HepG2 (cell line): ENCODE measurements around the gene FAM168A. TPM values are rescaled to one million over a fixed set of nuclear protein-coding genes. Genes with fewer than 3 reads are reported as not detected.

Experiments
- ATAC-seq: fragments of 200-7000 bp; cut with Tn5 transposase; 3 replicates; pipeline ENCODE4 v1.9.1; 2020; ENCODE audit warnings: mild to moderate bottlenecking, moderate library complexity
- BruUV-seq: library from RNA; stranded (reverse); fragments of 400-500 nt; replicated peaks from 2 replicates; lab custom pipeline; 2021; lab: Mats Ljungman, UMichigan
- CTCF ChIA-PET: fragments of 300-600 bp; formaldehyde crosslinking; extraction: SDS; loops from one replicate; lab custom pipeline; 2021; ENCODE audit warnings: low total read pairs, inconsistent platforms, low intra/inter-chr PET ratio; lab: Yijun Ruan, JAX
- POLR2A ChIA-PET: fragments of 350-600 bp; sonication (Branson Sonifier 250); formaldehyde crosslinking; loops from one replicate; lab custom pipeline; 2020; ENCODE audit warnings: antibody characterized with exemption, inconsistent platforms; lab: Yijun Ruan, JAX
- DNase-seq: peaks from one replicate; pipeline ENCODE4 v3.0.0-alpha.2; 2015; ENCODE audit warnings: low spot score
- FAIRE-seq: peaks from 3 replicates; lab custom pipeline; 2011; peaks lifted over from hg19 to GRCh38; lab: Jason Lieb, UNC
- H2AFZ ChIP-seq: one replicate; pipeline ENCODE4 v1.6.1; 2011; ENCODE audit warnings: low read length, inconsistent platforms
- H3K27ac ChIP-seq: fragments of 300-600 bp; 3 replicates; pipeline ENCODE4 v1.8.0; 2011; ENCODE audit warnings: mixed run types, mild to moderate bottlenecking, mixed read lengths, low read length, inconsistent platforms; ENCODE audit not compliant: insufficient read depth; ENCODE audit errors: extremely low read length
- H3K27me3 ChIP-seq, 2 experiments: fragments of 200-600 bp in 1 of 2; 2 replicates in 1 of 2; 3 replicates in 1 of 2; pipeline versions ENCODE4 v1.6.0 to v1.8.0; 2011; ENCODE audit warnings: low read length in 2 of 2, mild to moderate bottlenecking in 2 of 2, moderate library complexity in 2 of 2, inconsistent platforms in 1 of 2; ENCODE audit not compliant: insufficient read depth in 2 of 2, control insufficient read depth in 1 of 2
- H3K36me3 ChIP-seq, 2 experiments: fragments of 200-600 bp in 1 of 2; replicated peaks in 1 of 2; 2 replicates in 1 of 2; 3 replicates in 1 of 2; pipeline versions ENCODE4 v1.5.1 to v1.8.0; 2011; ENCODE audit warnings: low read length in 2 of 2, inconsistent platforms in 1 of 2; ENCODE audit not compliant: insufficient read depth in 2 of 2, control insufficient read depth in 1 of 2
- H3K4me1 ChIP-seq: 2 replicates; pipeline ENCODE4 v1.5.1; 2012; ENCODE audit warnings: low read length, inconsistent platforms; ENCODE audit not compliant: insufficient read depth
- H3K4me2 ChIP-seq: 2 replicates; pipeline ENCODE4 v1.6.0; 2011; ENCODE audit warnings: low read depth, low read length, inconsistent platforms
- H3K4me3 ChIP-seq, 3 experiments: fragments of 200-600 bp in 1 of 3; sonication (generic), shearing (Covaris generic) in 1 of 3; replicated peaks in 1 of 3; 2 replicates each; pipeline ENCODE4 v1.5.1; 2011 to 2016; ENCODE audit warnings: low read length in 3 of 3, inconsistent platforms in 2 of 3, low read depth in 2 of 3, mild to moderate bottlenecking in 2 of 3, control low read depth in 1 of 3, mixed read lengths in 1 of 3; ENCODE audit not compliant: insufficient read depth in 1 of 3
- H3K79me2 ChIP-seq: one replicate; pipeline ENCODE4 v1.6.1; 2011; ENCODE audit warnings: low read length, inconsistent platforms; ENCODE audit not compliant: insufficient read depth
- H3K9ac ChIP-seq: 2 replicates; pipeline ENCODE4 v1.6.0; 2011; ENCODE audit warnings: mild to moderate bottlenecking, low read depth, low read length, inconsistent platforms; ENCODE audit not compliant: insufficient read depth
- H3K9me3 ChIP-seq: 2 replicates; pipeline ENCODE4 v1.5.1; 2012; ENCODE audit warnings: mild to moderate bottlenecking, low read length
- H4K20me1 ChIP-seq: 2 replicates; pipeline ENCODE4 v1.6.0; 2011; ENCODE audit warnings: inconsistent platforms, mild to moderate bottlenecking, low read length, moderate library complexity; ENCODE audit not compliant: insufficient read depth
- AHR ChIP-seq: IDR thresholded peaks from 2 replicates; pipeline ENCODE4 v1.6.1; 2018; ENCODE audit warnings: missing genetic modification reagents, missing compliant biosample characterization
- ATF7-NPFF ChIP-seq: sonication (generic); formaldehyde crosslinking; IDR thresholded peaks from 2 replicates; pipeline ENCODE4 v1.8.1; 2023; ENCODE audit warnings: mild to moderate bottlenecking, low read depth, missing genetic modification reagents, moderate library complexity
- CBX5 ChIP-seq: sonication (generic); formaldehyde crosslinking; IDR thresholded peaks from 2 replicates; pipeline ENCODE4 v1.4.0; 2020; ENCODE audit warnings: missing genetic modification reagents, borderline replicate concordance
- ELF1 ChIP-seq: sonication (generic); formaldehyde crosslinking; IDR thresholded peaks from 2 replicates; pipeline ENCODE4 v1.4.0; 2020; ENCODE audit warnings: missing genetic modification reagents
- ERF ChIP-seq: IDR thresholded peaks from 2 replicates; pipeline ENCODE4 v1.6.1; 2018; ENCODE audit warnings: missing biosample characterization, missing genetic modification reagents
- JARID2 ChIP-seq: sonication (generic); formaldehyde crosslinking; IDR thresholded peaks from 2 replicates; pipeline ENCODE4 v1.8.1; 2023; ENCODE audit warnings: missing genetic modification reagents, inconsistent platforms; ENCODE audit not compliant: insufficient replicate concordance
- KMT2B ChIP-seq: IDR thresholded peaks from 2 replicates; pipeline ENCODE4 v1.6.1; 2016; ENCODE audit warnings: missing genetic modification reagents, missing compliant biosample characterization
- RAD21 ChIP-seq: fragments of 450-650 bp; formaldehyde crosslinking; IDR thresholded peaks from 2 replicates; pipeline ENCODE4 v1.5.0; 2020; ENCODE audit warnings: mild to moderate bottlenecking
- TCF7L2 ChIP-seq: IDR thresholded peaks from 2 replicates; pipeline ENCODE4 v1.6.1; 2011; ENCODE audit warnings: mild to moderate bottlenecking, low read depth, low read length, moderate library complexity
- ZNF75D ChIP-seq: sonication (generic); formaldehyde crosslinking; IDR thresholded peaks from 2 replicates; pipeline ENCODE4 v1.8.1; 2023; ENCODE audit warnings: missing genetic modification reagents, mild to moderate bottlenecking, borderline replicate concordance
- ZNF891 ChIP-seq: sonication (generic); formaldehyde crosslinking; IDR thresholded peaks from 2 replicates; pipeline ENCODE4 v1.5.0; 2020; ENCODE audit warnings: mild to moderate bottlenecking, missing genetic modification reagents
- WGBS: methylation state at CpG from one replicate; pipeline ENCODE4 v1.1.6; 2017; ENCODE audit warnings: low lambda C conversion rate; 5-methylcytosine and 5-hydroxymethylcytosine counted together
- in situ Hi-C: cut with HindIII; loops from 2 replicates; pipeline ENCODE4 v1.10.0; 2017; ENCODE audit warnings: low pct_unique_long_range_greater_than_20kb; ENCODE audit not compliant: extremely low pct_ligation_motif_present
- intact Hi-C: fragments of 100-400 bp; cut with micrococcal nuclease; formaldehyde crosslinking; loops from one replicate; pipeline ENCODE4 v1.10.0; 2022; ENCODE audit not compliant: unreplicated experiment
- polyA plus RNA-seq, 8 experiments: library from polyadenylated mRNA; depleted of rRNA in 3 of 8; stranded (reverse) in 7 of 8; unstranded in 1 of 8; fragments of >200 nt; fragmentation: Illumina TruSeq in 4 of 8; extraction: Trizol in 4 of 8; gene quantifications; 2 replicates each; pipeline versions ENCODE4 v1.2.1 to v1.2.3, GENCODE V29; 2011 to 2016; ENCODE audit warnings: low read depth in 4 of 8, missing spikeins in 1 of 8, mixed read lengths in 1 of 8; ENCODE audit not compliant: insufficient read depth in 1 of 8
- total RNA-seq, 5 experiments: library from RNA; depleted of rRNA; stranded (reverse); fragments of >200 nt; fragmentation: Illumina TruSeq; extraction: Trizol; gene quantifications; 2 replicates each; pipeline ENCODE4 v1.2.3, GENCODE V29; 2016; ENCODE audit warnings: low read depth in 1 of 5
- TF ChIP-seq, protein P1 (sequence below): sonication (generic); formaldehyde crosslinking; conservative IDR thresholded peaks from 2 replicates; pipeline ENCODE4 v1.8.0; 2022; ENCODE audit warnings: low read depth, missing genetic modification reagents
- TF ChIP-seq, protein P2 (sequence below): IDR thresholded peaks from 2 replicates; pipeline ENCODE4 v1.6.1; 2016; ENCODE audit warnings: low read depth, missing genetic modification reagents, missing compliant biosample characterization
- TF ChIP-seq, protein P3 (sequence below): sonication (generic); formaldehyde crosslinking; conservative IDR thresholded peaks from 2 replicates; pipeline ENCODE4 v1.4.0; 2020; ENCODE audit warnings: missing genetic modification reagents
- TF ChIP-seq, protein P4 (sequence below): sonication (generic); formaldehyde crosslinking; IDR thresholded peaks from 2 replicates; pipeline ENCODE4 v1.8.0; 2022; ENCODE audit warnings: mild to moderate bottlenecking, missing genetic modification reagents, moderate library complexity

Gene FAM168A
- total and polyA plus RNA-seq, 2 of the 13 experiments (the other 11 are each of a cell fraction or from before 2014, with no cell fraction given) = 13.9 to 15.8 TPM

DNA sequence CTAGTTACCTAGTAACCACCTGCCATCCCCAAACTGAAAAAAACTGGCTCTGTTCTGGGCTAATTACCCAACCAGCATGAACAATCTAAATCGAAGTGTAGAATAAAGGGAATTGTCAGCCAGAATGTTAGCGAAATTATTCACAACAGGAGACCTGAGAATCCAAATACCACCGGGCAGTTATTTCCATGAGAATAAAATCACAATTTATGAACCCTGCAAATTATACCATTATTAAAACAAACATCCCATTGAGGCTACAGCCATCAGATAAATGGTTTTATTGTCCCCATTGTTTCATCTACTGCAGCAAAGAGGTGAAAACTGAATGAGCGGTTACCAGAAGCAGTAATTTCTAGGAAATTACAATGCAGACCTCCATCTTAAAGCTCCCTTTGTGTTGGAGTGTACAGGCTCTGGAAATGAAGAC, 21.7 kb downstream of the FAM168A start:
- BruUV-seq = no TSS peak
- ChIA-PET CTCF (no interaction called here), POLR2A (no interaction called here)
- Histone ChIP-seq H3K4me1 (peaks cover 26% of the 10 kb centered on the region), H2AFZ (no peak overlapping the region), H3K9ac (no peak overlapping the region), H3K79me2 (peaks cover 5% of the 10 kb centered on the region), H4K20me1 (no peaks in the 10 kb centered on the region; the same call in 1 of the 2 replicates), H3K36me3 (peaks cover 0 to 4% of the 10 kb centered on the region in 2 experiments; a peak in 1 of 5 replicates), H3K27ac (no peak overlapping the region), H3K27me3 (no peaks in the 10 kb centered on the region), H3K4me3 (no peak overlapping the region), H3K9me3 (no peaks in the 10 kb centered on the region), H3K4me2 (no peak overlapping the region)
- FAIRE-seq (no peak), ATAC-seq (no peak), DNase-seq (no peak)
- in situ Hi-C loops (no loop called here), intact Hi-C loops (no loop called here)
- WGBS = 96% methylated on average over 4 of the region's 4 CpGs
- no peak for TF ChIP-seq ZNF891 (CRISPR knock-in tag)
- TF ChIP-seq, protein P1, sequence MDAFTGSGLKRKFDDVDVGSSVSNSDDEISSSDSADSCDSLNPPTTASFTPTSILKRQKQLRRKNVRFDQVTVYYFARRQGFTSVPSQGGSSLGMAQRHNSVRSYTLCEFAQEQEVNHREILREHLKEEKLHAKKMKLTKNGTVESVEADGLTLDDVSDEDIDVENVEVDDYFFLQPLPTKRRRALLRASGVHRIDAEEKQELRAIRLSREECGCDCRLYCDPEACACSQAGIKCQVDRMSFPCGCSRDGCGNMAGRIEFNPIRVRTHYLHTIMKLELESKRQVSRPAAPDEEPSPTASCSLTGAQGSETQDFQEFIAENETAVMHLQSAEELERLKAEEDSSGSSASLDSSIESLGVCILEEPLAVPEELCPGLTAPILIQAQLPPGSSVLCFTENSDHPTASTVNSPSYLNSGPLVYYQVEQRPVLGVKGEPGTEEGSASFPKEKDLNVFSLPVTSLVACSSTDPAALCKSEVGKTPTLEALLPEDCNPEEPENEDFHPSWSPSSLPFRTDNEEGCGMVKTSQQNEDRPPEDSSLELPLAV (CRISPR knock-in tag) = no peak
- TF ChIP-seq KMT2B (CRISPR knock-in tag) = no peak
- TF ChIP-seq, protein P2, sequence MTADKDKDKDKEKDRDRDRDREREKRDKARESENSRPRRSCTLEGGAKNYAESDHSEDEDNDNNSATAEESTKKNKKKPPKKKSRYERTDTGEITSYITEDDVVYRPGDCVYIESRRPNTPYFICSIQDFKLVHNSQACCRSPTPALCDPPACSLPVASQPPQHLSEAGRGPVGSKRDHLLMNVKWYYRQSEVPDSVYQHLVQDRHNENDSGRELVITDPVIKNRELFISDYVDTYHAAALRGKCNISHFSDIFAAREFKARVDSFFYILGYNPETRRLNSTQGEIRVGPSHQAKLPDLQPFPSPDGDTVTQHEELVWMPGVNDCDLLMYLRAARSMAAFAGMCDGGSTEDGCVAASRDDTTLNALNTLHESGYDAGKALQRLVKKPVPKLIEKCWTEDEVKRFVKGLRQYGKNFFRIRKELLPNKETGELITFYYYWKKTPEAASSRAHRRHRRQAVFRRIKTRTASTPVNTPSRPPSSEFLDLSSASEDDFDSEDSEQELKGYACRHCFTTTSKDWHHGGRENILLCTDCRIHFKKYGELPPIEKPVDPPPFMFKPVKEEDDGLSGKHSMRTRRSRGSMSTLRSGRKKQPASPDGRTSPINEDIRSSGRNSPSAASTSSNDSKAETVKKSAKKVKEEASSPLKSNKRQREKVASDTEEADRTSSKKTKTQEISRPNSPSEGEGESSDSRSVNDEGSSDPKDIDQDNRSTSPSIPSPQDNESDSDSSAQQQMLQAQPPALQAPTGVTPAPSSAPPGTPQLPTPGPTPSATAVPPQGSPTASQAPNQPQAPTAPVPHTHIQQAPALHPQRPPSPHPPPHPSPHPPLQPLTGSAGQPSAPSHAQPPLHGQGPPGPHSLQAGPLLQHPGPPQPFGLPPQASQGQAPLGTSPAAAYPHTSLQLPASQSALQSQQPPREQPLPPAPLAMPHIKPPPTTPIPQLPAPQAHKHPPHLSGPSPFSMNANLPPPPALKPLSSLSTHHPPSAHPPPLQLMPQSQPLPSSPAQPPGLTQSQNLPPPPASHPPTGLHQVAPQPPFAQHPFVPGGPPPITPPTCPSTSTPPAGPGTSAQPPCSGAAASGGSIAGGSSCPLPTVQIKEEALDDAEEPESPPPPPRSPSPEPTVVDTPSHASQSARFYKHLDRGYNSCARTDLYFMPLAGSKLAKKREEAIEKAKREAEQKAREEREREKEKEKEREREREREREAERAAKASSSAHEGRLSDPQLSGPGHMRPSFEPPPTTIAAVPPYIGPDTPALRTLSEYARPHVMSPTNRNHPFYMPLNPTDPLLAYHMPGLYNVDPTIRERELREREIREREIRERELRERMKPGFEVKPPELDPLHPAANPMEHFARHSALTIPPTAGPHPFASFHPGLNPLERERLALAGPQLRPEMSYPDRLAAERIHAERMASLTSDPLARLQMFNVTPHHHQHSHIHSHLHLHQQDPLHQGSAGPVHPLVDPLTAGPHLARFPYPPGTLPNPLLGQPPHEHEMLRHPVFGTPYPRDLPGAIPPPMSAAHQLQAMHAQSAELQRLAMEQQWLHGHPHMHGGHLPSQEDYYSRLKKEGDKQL (CRISPR knock-in tag) = no peak
- TF ChIP-seq ERF = no peak
- TF ChIP-seq RAD21 (CRISPR knock-in tag) = no peak
- TF ChIP-seq TCF7L2 = no peak
- no peak for TF ChIP-seq ATF7-NPFF
- TF ChIP-seq ZNF75D = no peak
- no peak for TF ChIP-seq ELF1 (CRISPR knock-in tag)
- TF ChIP-seq, protein P3, sequence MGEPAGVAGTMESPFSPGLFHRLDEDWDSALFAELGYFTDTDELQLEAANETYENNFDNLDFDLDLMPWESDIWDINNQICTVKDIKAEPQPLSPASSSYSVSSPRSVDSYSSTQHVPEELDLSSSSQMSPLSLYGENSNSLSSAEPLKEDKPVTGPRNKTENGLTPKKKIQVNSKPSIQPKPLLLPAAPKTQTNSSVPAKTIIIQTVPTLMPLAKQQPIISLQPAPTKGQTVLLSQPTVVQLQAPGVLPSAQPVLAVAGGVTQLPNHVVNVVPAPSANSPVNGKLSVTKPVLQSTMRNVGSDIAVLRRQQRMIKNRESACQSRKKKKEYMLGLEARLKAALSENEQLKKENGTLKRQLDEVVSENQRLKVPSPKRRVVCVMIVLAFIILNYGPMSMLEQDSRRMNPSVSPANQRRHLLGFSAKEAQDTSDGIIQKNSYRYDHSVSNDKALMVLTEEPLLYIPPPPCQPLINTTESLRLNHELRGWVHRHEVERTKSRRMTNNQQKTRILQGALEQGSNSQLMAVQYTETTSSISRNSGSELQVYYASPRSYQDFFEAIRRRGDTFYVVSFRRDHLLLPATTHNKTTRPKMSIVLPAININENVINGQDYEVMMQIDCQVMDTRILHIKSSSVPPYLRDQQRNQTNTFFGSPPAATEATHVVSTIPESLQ (CRISPR knock-in tag) = no peak
- no peak for TF ChIP-seq CBX5 (CRISPR knock-in tag)
- TF ChIP-seq, protein P4, sequence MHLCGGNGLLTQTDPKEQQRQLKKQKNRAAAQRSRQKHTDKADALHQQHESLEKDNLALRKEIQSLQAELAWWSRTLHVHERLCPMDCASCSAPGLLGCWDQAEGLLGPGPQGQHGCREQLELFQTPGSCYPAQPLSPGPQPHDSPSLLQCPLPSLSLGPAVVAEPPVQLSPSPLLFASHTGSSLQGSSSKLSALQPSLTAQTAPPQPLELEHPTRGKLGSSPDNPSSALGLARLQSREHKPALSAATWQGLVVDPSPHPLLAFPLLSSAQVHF = no peak
- TF ChIP-seq AHR (CRISPR knock-in tag) = no peak
- no peak for TF ChIP-seq JARID2 (CRISPR knock-in tag)
